ENCODE results near the gene SHC3.

SHC3 gene

GRCh38 chr9:89186960-89187359, 8.3 kb upstream of the SHC3 start:
- DNase-seq (ENCODE audit: low spot score), result no peak

GRCh38 chr9:89185980-89186379, 7.4 kb upstream of the SHC3 start:
- no peak for DNase-seq (ENCODE audit: low spot score)

- DNase-seq (ENCODE audit: low spot score), result no peak
Measured at GRCh38 chr9:89183146-89183545, 4.5 kb upstream of the SHC3 start.

GRCh38 chr9:89182369-89182768, 3.8 kb upstream of the SHC3 start:
- DNase-seq (ENCODE audit: low spot score), result no peak

- no peak for DNase-seq (ENCODE audit: low spot score)
Measured at GRCh38 chr9:89179895-89180734, 1.5 kb upstream of the SHC3 start.

GRCh38 chr9:89179540-89179894, 899 bp upstream of the SHC3 start:
- DNase-seq (ENCODE audit: low spot score), result no peak

GRCh38 chr9:89178830-89179539, 367 bp upstream of the SHC3 start:
- DNase-seq (ENCODE audit: low spot score), result no peak

GRCh38 chr9:89177012-89177943, 1.3 kb downstream of the SHC3 start:
- no peak for DNase-seq (ENCODE audit: low spot score)

- DNase-seq (ENCODE audit: low spot score), result no peak
Measured at GRCh38 chr9:89175828-89176261, 2.8 kb downstream of the SHC3 start.

- DNase-seq (ENCODE audit: low spot score), result no peak
Measured at GRCh38 chr9:89174291-89174690, 4.3 kb downstream of the SHC3 start.

GRCh38 chr9:89173072-89173471, 5.5 kb downstream of the SHC3 start:
- DNase-seq (ENCODE audit: low spot score), result no peak

GRCh38 chr9:89172398-89172797, 6.2 kb downstream of the SHC3 start:
- DNase-seq (ENCODE audit: low spot score), result no peak

- no peak for DNase-seq (ENCODE audit: low spot score)
Measured at GRCh38 chr9:89171693-89172092, 6.9 kb downstream of the SHC3 start.

GRCh38 chr9:89171231-89171630, 7.4 kb downstream of the SHC3 start:
- DNase-seq (ENCODE audit: low spot score), result no peak

- no peak for DNase-seq (ENCODE audit: low spot score)
Measured at GRCh38 chr9:89168901-89169813, 9.5 kb downstream of the SHC3 start.

GRCh38 chr9:89167788-89168187, 10.8 kb downstream of the SHC3 start:
- DNase-seq (ENCODE audit: low spot score), result no peak

GRCh38 chr9:89166852-89167251, 11.8 kb downstream of the SHC3 start:
- no peak for DNase-seq (ENCODE audit: low spot score)

GRCh38 chr9:89165880-89166279, 12.7 kb downstream of the SHC3 start:
- DNase-seq (ENCODE audit: low spot score), result no peak

- DNase-seq (ENCODE audit: low spot score), result no peak
Measured at GRCh38 chr9:89165341-89165740, 13.3 kb downstream of the SHC3 start.

GRCh38 chr9:89161221-89161620, 17.4 kb downstream of the SHC3 start:
- no peak for DNase-seq (ENCODE audit: low spot score)

- DNase-seq (ENCODE audit: low spot score), result no peak
Measured at GRCh38 chr9:89160806-89161205, 17.8 kb downstream of the SHC3 start.
